ENCODE results near the gene GPSM1.

Gene GPSM1

DNA sequence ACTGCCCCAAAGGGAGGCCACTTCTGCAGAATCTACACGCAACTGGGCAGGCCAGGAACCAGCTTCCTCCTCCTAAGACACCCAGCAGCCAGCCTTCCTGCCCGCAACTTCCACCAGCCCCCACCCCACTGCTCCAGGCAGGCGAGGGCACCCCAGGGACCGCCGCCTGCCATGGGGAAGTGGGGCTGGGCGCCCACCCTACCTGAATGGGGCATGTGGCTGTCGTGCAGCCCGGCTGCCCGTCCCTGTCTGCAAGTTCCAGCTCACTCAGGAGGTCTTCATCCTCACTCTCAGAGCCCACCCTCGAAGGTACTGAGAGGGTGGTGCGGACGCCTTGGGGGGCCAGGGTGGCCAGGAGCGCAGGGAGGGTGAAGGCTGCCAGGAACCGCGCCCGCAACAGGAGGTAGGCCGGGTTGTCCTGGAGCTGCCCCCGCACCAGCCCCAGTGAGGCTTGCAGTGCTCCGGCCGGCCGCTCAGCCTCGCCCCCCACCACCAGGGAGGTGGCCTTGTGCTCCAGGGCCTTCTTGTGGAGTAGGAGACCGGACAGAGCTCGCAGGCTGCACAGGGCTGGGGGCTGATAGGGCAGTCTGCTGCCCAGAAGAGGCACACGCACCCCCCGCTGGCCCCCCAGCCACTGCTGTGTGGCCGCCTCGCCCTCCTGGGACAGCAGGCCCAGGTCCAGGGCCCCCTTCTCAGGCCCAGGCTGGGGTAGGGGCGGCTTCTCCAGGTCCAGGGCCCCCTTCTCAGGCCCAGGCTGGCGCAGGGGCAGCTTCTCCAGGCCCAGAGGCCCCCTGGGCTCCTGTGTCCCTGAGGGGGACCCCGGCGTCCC is 50.2 kb downstream of the GPSM1 start:
- H3K4me2 ChIP-seq, result peak overlapping the region; percentile 85
- H3K9ac ChIP-seq, result peak overlapping the region; percentile 51
- peak overlapping the region; percentile 70 for H3K27ac ChIP-seq
- no peaks in the 10 kb centered on the region for H3K27me3 ChIP-seq
- no peaks in the 10 kb centered on the region for H3K9me3 ChIP-seq
- H3K4me3 ChIP-seq, result no peak overlapping the region
- peaks cover 48% of the 10 kb centered on the region for H3K4me1 ChIP-seq
- H3K36me3 ChIP-seq, result peaks cover 66% of the 10 kb centered on the region
- no peak for TF ChIP-seq Cebpa-rat (IDR thresholded peaks at IDR 0.05)
- H4K20me1 ChIP-seq, result peaks cover 26% of the 10 kb centered on the region

- Histone ChIP-seq H3K27me3 (no peaks in the 10 kb centered on the region), H3K36me3 (peaks cover 74% of the 10 kb centered on the region), H3K9ac (no peak overlapping the region), H3K27ac (peak overlapping the region; percentile 70; the same call in 1 of the 2 replicates), H4K20me1 (peaks cover 33% of the 10 kb centered on the region), H3K9me3 (no peaks in the 10 kb centered on the region), H3K4me1 (peaks cover 40% of the 10 kb centered on the region), H3K4me2 (no peak overlapping the region), H3K4me3 (no peak overlapping the region)
- TF ChIP-seq Cebpa-rat (IDR thresholded peaks at IDR 0.05), result no peak
These were observed 51.0 kb downstream of the GPSM1 start for GRCh38 chr9:136378170-136379002.

DNA sequence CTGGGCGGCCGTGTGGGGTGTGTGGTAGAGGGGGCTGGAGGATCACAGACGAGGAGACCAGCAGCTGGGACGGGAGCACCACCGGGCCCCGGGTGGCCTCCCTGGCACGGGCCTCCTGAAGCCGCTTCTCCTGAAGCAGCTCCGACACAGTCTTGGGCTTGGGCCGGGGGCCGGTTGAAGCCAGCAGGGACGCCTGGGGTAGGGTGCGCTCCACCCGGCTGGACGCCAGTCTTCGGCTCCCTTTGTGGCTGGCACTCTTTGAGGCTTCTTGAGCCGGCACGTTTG is 51.6 kb downstream of the GPSM1 start:
- Histone ChIP-seq H3K4me3 (no peak overlapping the region), H3K27ac (no peak overlapping the region), H3K9ac (no peak overlapping the region), H3K27me3 (no peaks in the 10 kb centered on the region), H3K9me3 (no peaks in the 10 kb centered on the region), H3K4me1 (peaks cover 34% of the 10 kb centered on the region), H3K36me3 (peaks cover 80% of the 10 kb centered on the region), H3K4me2 (no peak overlapping the region), H4K20me1 (peaks cover 33% of the 10 kb centered on the region)
- TF ChIP-seq Cebpa-rat (IDR thresholded peaks at IDR 0.05), result no peak

GRCh38 chr9:136379401-136379800 is 52.1 kb downstream of the GPSM1 start:
- H3K36me3 ChIP-seq, result peaks cover 85% of the 10 kb centered on the region
- no peak overlapping the region for H3K4me2 ChIP-seq
- no peaks in the 10 kb centered on the region for H3K27me3 ChIP-seq
- H3K4me1 ChIP-seq, result peaks cover 32% of the 10 kb centered on the region
- TF ChIP-seq Cebpa-rat (IDR thresholded peaks at IDR 0.05), result no peak
- no peaks in the 10 kb centered on the region for H3K9me3 ChIP-seq
- no peak overlapping the region for H3K9ac ChIP-seq
- no peak overlapping the region for H3K27ac ChIP-seq
- peaks cover 33% of the 10 kb centered on the region for H4K20me1 ChIP-seq
- no peak overlapping the region for H3K4me3 ChIP-seq

GRCh38 chr9:136379891-136380290 is 52.6 kb downstream of the GPSM1 start:
- Histone ChIP-seq H3K27ac (no peak overlapping the region), H3K4me3 (no peak overlapping the region), H3K4me2 (no peak overlapping the region), H3K9me3 (no peaks in the 10 kb centered on the region), H3K4me1 (peaks cover 34% of the 10 kb centered on the region), H3K27me3 (no peaks in the 10 kb centered on the region), H4K20me1 (peaks cover 38% of the 10 kb centered on the region), H3K9ac (no peak overlapping the region), H3K36me3 (peaks cover 89% of the 10 kb centered on the region)
- TF ChIP-seq Cebpa-rat (IDR thresholded peaks at IDR 0.05), result no peak

DNA sequence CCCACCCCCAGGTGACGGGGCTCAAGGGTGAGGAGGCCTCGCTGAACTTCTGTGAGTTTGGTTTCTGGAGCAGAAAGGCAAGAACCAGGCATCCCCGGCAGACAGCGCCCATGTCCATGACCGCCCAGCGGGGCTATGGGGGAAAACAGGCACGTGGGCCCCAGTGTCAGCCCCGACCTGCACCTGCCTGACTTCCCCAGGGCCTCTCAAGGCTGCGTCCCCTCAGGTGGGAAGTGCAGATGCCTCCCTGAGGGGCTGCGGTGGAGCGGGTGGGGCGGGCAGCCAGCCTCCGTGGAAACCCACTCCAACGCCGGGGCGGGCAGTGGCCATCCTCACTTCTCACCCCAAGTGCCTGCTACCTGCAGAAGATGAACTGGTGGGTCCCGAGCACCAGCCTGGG is 53.0 kb downstream of the GPSM1 start:
- Histone ChIP-seq H3K27me3 (no peaks in the 10 kb centered on the region), H3K9ac (no peak overlapping the region), H4K20me1 (peaks cover 43% of the 10 kb centered on the region), H3K9me3 (no peaks in the 10 kb centered on the region), H3K4me3 (no peak overlapping the region), H3K4me2 (no peak overlapping the region), H3K27ac (no peak overlapping the region), H3K36me3 (peaks cover 91% of the 10 kb centered on the region), H3K4me1 (peaks cover 39% of the 10 kb centered on the region)
- no peak for TF ChIP-seq Cebpa-rat (IDR thresholded peaks at IDR 0.05)

- no peak overlapping the region for H3K27ac ChIP-seq
- peaks cover 92% of the 10 kb centered on the region for H3K36me3 ChIP-seq
- no peak overlapping the region for H3K4me2 ChIP-seq
- H4K20me1 ChIP-seq, result peaks cover 49% of the 10 kb centered on the region
- H3K27me3 ChIP-seq, result no peaks in the 10 kb centered on the region
- no peak for TF ChIP-seq Cebpa-rat (IDR thresholded peaks at IDR 0.05)
- no peak overlapping the region for H3K4me3 ChIP-seq
- no peak overlapping the region for H3K9ac ChIP-seq
- H3K4me1 ChIP-seq, result peaks cover 34% of the 10 kb centered on the region
- H3K9me3 ChIP-seq, result no peaks in the 10 kb centered on the region
These were observed 54.0 kb downstream of the GPSM1 start for GRCh38 chr9:136381311-136381710.

DNA sequence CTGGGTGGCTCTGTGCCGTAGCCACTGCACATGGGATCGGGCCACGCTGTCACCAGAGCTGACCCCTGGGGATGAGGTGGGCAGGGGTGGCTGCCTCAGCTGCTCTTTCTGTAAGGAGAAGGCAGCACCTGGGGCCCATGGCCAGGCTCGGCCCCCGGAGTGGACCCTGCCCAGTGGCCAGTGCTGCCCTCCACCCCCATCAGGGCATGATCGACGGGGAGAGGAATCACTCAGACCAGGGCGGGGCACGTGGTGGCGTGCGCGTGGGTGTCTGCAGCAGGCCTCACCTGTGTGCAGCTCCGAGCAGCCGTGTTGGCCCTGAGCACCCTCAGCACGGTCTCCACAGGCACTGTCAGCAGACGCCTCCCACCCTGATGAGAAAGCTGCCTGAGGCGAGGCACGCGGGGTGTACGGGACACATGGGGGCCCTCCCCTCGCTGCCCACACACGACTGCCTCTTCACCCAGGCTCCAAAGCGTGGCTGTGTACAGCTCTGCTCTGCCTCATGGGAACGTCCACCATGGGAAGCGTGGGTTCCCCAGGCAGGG is 54.7 kb downstream of the GPSM1 start:
- no peaks in the 10 kb centered on the region for H3K9me3 ChIP-seq
- no peak for TF ChIP-seq Cebpa-rat (IDR thresholded peaks at IDR 0.05)
- no peak overlapping the region for H3K4me2 ChIP-seq
- no peak overlapping the region for H3K4me3 ChIP-seq
- H3K9ac ChIP-seq, result no peak overlapping the region
- peaks cover 43% of the 10 kb centered on the region for H4K20me1 ChIP-seq
- no peaks in the 10 kb centered on the region for H3K27me3 ChIP-seq
- no peak overlapping the region for H3K27ac ChIP-seq
- peaks cover 26% of the 10 kb centered on the region for H3K4me1 ChIP-seq
- H3K36me3 ChIP-seq, result peaks cover 99% of the 10 kb centered on the region

GRCh38 chr9:136383436-136383835 is 56.1 kb downstream of the GPSM1 start:
- H3K9ac ChIP-seq, result no peak overlapping the region
- H3K4me2 ChIP-seq, result no peak overlapping the region
- H3K4me3 ChIP-seq, result no peak overlapping the region
- no peaks in the 10 kb centered on the region for H3K27me3 ChIP-seq
- peaks cover 37% of the 10 kb centered on the region; the same call in 1 of the 2 replicates for H4K20me1 ChIP-seq
- H3K4me1 ChIP-seq, result peaks cover 16% of the 10 kb centered on the region
- no peaks in the 10 kb centered on the region for H3K9me3 ChIP-seq
- H3K27ac ChIP-seq, result no peak overlapping the region
- TF ChIP-seq Cebpa-rat (IDR thresholded peaks at IDR 0.05), result no peak
- H3K36me3 ChIP-seq, result peaks cover 99% of the 10 kb centered on the region

DNA sequence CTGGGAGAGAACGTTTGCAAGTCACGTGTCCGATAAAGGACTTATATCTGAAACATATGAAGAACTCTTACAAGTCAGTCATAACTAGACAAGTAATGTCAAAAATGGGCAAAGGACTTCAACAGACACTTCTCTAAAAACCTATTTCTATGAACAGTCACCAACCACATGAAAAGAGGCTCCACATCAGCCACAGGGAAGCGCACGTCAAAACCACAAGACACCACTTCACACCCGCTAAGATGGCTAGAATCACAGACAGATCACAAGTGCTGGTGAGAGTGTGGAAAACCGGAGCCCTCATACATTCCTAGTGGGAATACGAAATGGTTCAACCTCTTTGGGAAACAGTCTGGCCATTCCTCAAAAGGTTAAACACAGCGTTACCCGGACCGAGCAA is 57.7 kb downstream of the GPSM1 start:
- no peaks in the 10 kb centered on the region for H3K9me3 ChIP-seq
- no peak overlapping the region for H3K4me3 ChIP-seq
- H3K4me1 ChIP-seq, result peaks cover 16% of the 10 kb centered on the region
- peaks cover 45% of the 10 kb centered on the region; the same call in 1 of the 2 replicates for H4K20me1 ChIP-seq
- no peak overlapping the region for H3K27ac ChIP-seq
- H3K27me3 ChIP-seq, result no peaks in the 10 kb centered on the region
- no peak for TF ChIP-seq Cebpa-rat (IDR thresholded peaks at IDR 0.05)
- H3K4me2 ChIP-seq, result peak overlapping the region; percentile 44
- H3K36me3 ChIP-seq, result peaks cover 99% of the 10 kb centered on the region
- no peak overlapping the region; the same call in 1 of the 2 replicates for H3K9ac ChIP-seq

All from BLaER1 (cell line).